SK-N-DZ (cell line): ENCODE measurements around the gene SERF1A. TPM values are rescaled to one million over a fixed set of nuclear protein-coding genes. Genes with fewer than 3 reads are reported as not detected.
"Not testable (repeated sequence)": the region's sequence is repeated elsewhere in the genome, so short reads cannot be mapped to it uniquely, and the experiment has no call there.

Experiments
- DNase-seq: peaks from one replicate; pipeline ENCODE4 v3.0.0-alpha.2; 2015; ENCODE audit warnings: low spot score
- polyA plus RNA-seq, 2 experiments: library from polyadenylated mRNA; depleted of rRNA; stranded (reverse); fragments of >200 nt; gene quantifications; 2 replicates each; pipeline ENCODE4 v1.2.3, GENCODE V29; 2014
- small RNA-seq, 2 experiments: library from RNA; depleted of rRNA; stranded (forward); fragments of <200 nt; gene quantifications; one replicate each; pipeline ENCODE3, GENCODE V24; 2014

SERF1A gene
- 30.5 and 30.7 TPM in 2 replicates for polyA plus RNA-seq (2014; cell fraction: cytosol; rRNA removed)
- polyA plus RNA-seq (2014; cell fraction: nucleus; rRNA removed) = 25.5 and 32.9 TPM in 2 replicates

- not testable (repeated sequence) for DNase-seq
Measured at GRCh38 chr5:70900533-70901271, at the start of gene SERF1A. TSS of gene SERF1A (plus strand) at chr5:70900669. CDS start at chr5:70900870, 201 bp downstream.

GRCh38 chr5:70866778-70867177, 33.7 kb upstream of the SERF1A start:
- not testable (repeated sequence) for DNase-seq

DNA sequence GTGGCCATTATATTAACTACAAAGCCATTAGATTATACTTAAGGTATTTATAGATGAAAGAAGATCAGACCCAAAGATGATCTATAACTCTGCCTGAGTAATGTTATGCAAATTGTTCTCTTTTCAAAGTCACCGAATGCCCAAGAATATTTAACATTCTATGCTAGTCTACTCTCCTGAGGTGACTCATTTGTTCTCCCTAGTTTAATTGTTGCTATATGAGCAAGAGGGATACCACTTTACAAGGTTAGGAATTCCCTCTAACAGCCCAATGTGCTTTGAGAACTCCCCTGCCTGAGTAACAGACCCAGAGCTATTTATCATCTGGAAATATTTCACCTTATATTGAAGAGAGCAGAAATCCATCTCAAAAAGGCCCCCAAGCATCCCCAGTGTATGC, 29.8 kb upstream of the SERF1A start:
- DNase-seq = not testable (repeated sequence)

DNA sequence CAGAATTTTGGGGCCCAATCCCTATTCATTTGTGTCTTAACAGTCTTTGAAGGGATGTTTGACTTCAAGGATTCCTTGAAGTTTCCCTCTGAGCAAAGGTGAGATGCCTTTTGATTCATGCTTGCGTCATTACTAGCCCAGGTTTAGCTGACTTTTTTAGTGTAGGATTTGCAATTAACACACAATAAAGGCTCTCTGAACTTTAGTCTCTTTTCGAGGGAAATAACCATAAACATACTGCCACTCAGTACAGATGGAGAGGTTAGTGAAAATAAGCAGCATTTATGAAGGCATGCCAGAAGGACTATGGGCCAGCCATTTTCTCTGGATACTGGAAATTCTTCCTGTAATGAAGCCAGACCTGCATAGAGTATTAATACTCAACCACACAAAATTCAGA, 4.4 kb upstream of the SERF1A start:
- DNase-seq = not testable (repeated sequence)

- DNase-seq = not testable (repeated sequence)
Measured at GRCh38 chr5:70901272-70901571, 753 bp downstream of the SERF1A start.

DNA sequence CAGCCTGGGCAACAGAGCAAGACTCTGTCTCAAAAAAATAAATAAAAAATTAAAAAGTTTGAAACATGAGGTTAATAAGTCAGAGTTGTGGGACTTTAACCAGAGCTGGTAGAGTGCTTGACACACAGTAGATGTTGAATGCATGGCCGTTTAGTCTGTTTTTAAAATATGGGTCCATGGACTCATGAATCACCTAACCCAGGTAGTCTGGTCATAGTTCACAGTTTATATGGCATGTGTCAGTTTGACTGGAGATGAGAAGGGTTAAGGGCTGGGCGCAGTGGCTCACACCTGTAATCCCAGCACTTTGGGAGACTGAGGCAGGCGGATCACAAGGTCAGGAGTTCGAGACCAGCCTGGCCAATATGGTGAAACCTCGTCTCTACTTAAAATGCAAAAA, 6.2 kb downstream of the SERF1A start:
- DNase-seq = not testable (repeated sequence)

DNA sequence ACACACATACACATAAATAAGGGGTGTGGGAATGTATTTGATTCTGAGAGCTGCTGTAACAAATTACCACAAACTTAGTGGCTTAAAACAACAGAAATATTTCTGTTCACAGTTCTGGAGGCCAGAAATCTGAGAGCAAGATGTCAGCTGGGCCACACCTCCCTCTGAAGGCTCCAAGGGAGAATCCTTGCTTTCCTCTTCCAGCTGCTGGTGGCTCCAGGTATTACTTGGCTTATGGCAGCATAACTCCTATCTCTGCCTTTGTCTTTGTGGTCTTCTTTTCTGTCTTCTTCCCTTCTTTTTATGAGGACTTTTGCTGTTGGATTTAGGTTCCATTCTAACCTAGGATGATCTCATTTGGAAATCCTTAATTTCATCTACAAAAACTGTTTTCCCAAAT, 16.4 kb downstream of the SERF1A start:
- DNase-seq = not testable (repeated sequence)

DNA sequence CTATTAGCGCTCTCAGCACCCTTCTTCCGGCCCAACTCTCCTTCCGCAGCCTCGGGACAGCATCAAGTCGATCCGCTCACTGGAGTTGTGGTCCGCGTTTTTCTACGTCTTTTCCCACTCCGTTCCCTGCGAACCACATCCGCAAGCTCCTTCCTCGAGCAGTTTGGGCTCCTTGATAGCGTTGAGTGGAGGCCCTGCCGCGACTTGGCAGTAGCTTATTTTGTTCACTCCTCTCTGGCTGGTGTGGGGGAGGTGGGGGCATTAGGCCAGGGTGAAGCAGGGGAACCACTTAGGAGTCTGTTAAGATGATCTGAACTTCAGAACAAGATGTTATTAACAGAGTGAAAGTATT, 24.7 kb downstream of the SERF1A start:
- not testable (repeated sequence) for DNase-seq

DNA sequence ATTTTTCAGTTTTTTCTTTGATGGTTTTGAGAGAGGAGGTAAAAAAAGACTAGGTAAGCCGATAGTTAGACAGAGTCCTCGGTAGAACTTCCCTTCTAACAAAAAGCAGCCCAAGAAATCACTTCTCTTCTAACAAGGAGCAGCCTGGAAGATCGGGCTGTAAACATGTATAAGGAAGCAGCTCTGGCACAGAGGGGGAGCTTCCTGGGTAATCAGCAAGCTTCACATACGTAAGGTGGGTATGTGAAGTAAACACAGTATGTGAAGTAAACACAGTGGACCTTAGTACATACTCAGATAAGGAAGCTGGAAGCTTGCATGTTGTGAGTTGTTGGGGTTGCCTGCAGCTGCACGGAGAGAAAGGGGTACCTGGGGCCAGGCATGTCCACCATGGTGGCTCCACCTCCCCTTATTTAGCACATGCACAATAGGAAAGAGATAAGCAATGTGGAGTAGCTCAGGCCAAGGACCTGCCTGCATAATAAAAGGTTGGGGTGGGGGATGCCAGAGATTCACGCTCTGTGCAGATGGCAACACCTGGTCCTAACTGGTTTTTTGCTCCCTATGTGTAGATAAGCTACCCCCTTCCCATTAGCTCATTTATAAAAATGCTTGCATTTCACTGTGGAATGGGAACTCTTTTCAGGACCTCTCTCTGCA, 31.4 kb downstream of the SERF1A start:
- DNase-seq = not testable (repeated sequence)

- not testable (repeated sequence) for DNase-seq
Measured at GRCh38 chr5:70932560-70932959, 32.1 kb downstream of the SERF1A start.

DNA sequence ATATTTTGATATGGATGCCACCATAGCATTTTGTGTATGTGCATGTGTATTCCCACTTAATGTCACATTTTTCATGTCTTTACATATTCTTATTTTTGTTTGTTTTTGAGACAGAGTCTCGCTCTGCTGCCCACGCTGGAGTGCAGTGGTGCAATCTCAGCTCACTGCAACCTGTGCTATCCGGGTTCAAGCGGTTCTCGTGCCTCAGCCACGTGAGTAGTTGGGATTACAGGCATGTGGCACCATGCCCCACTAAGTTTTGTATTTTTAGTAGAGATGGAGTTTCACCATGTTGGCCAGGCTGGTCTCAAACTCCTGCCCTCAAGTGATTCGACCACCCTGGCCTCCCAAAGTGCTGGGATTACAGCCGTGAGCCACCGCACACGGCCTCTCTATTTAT, 52.6 kb downstream of the SERF1A start:
- not testable (repeated sequence) for DNase-seq

Small RNA genes lying within 50 kb of the gene (small RNA-seq; reads per million reads assigned to genes)
- gene CDH12P1 = 0 reads per million in 2 experiments
